HG03432 (cell line): ENCODE data around the gene SOX21.
A peak's percentile ranks its signal among the peaks of the same experiment; 100 is the strongest.
"Not testable (repeated sequence)": the region's sequence is repeated elsewhere in the genome, so short reads cannot be mapped to it uniquely, and the experiment has no call there.

ENCODE experiments used
- ATAC-seq: cut with Tn5 transposase; IDR thresholded peaks from one replicate; pipeline ENCODE4 v1.9.1; 2021; ENCODE audit warnings: mild to moderate bottlenecking, moderate library complexity; ENCODE audit not compliant: unreplicated experiment

Gene SOX21

DNA sequence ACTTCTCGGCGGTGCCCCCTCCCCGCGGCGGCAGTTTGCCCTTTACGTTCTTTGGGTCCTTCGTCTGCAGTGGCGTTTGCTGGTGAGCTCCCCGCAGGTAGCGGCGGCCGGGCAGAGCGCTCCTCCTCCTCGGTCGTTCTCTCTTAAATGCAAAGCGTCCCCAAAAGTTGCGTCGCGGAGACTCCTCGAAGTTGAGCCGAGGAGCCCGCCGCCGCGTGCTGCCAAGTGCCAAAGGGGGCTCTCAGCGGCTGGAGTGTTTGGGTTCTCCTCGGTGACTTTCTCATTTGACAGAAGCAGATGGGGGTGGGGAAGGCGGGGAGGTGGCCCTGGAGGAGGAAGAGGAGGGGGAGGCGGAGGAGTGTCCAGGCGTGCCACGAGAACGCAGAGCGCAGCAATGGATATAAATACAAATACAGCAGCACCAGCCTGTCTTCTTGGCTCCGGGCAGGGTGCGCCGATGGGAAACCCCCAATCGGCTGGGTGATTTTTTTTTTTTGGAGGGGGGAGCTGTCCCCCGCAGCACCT, at the start of gene SOX21:
Gene SOX21, minus strand, starts transcription at position 259 of the 525 bp plus-strand sequence. CDS start 496 bp downstream, outside the sequence.
- ATAC-seq, result no peak

DNA sequence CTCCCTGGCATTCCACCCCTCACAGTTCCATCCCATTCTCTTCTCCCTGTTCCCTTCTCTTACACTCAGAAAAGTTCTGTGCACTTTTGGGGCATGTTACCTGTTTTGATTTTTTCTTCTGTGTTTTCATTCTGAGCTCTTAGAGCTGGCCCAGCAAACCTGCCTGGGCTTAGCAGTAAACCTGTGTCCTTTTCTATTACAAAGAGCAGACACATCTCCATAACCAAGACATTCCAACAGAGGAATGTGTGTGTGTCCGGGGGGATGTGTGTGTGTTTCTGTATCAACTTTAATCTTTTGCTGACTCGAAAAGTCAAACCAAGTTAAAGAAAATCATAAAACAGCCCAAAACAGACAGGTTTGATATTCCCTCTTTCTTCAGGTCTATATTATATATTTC, 49.1 kb upstream of the SOX21 start:
- ATAC-seq, result no peak

- no peak for ATAC-seq
These were observed 46.9 kb upstream of the SOX21 start for GRCh38 chr13:94759120-94759728.

DNA sequence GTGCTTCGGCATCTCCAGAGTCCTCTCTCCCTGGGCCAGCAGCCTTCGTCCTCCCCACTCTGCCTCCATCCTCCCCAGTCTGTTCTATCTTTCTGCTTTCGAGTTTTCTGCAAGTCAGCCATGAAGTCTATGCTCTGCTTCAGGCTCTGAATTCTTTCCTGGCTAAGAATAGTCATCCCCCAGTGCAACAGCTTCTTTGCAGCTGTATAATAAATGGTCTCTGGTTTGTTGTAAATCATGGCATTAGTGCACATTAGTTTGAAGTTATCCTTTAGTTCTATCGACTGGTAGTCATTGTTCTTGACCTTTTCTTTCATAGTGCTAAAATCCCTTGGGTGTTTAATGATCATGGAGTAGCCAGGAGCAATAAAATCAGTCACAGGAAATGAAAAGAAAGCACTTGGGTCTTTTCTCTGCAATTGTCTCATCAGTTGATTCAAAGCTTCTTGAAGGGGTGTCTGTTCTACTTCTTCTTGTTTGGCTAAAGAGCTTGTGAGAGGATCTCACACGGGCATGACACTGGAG, 46.2 kb upstream of the SOX21 start:
- no peak for ATAC-seq

GRCh38 chr13:94753327-94753726, 41.0 kb upstream of the SOX21 start:
- ATAC-seq, result no peak

GRCh38 chr13:94749162-94749561, 36.8 kb upstream of the SOX21 start:
- no peak for ATAC-seq

DNA sequence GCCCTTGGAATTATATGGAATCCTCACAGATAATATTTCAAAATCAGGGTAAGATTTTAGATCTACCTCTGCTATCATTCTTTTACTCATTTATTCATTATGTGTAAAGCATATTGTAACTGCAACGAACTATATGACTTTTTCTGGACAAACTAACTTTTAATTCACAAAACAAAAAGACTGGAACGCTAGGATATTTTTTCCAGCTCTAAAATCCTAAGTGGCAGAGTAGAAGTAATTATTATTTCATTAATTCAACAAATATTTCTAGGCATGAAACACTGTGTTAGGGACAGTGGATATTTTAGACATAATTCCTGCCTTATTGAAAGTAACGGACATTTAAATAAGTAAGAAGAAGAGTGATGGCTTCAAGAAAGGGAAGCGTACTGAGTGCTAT, 26.9 kb upstream of the SOX21 start:
- no peak for ATAC-seq

DNA sequence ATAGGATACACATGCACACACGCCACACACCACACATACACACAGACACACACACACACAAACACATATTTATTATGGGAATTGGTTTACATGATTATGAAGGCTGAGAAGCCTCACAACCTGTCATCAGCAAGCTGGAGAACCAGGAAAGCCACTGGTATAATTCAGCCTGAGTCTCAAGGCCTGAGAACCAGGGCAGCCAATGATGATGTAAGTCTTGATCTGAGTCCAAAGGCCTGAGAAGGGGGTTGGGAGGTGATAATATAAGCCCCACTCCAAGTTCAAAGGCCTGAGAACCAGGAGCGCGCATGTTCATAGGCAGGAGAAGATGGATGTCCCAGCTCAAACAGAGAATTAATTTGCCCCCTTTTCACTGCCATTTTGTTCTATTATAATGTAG, 18.7 kb upstream of the SOX21 start:
- no peak for ATAC-seq

DNA sequence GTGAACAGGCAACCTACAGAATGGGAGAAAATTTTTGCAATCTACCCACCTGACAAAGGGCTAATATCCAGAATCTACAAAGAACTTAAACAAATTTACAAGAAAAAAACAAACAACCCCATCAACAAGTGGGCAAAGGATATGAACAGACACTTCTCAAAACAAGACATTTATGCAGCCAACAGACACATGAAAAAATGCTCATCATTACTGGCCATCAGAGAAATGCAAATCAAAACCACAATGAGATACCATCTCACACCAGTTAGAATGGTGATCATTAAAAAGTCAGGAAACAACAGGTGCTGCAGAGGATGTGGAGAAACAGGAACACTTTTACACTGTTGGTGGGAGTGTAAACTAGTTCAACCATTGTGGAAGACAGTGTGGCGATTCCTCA, 17.6 kb upstream of the SOX21 start:
- not testable (repeated sequence) for ATAC-seq

- ATAC-seq, result no peak
These were observed 14.1 kb upstream of the SOX21 start for GRCh38 chr13:94726425-94726824.

- no peak for ATAC-seq
These were observed 10.4 kb upstream of the SOX21 start for GRCh38 chr13:94722609-94723345.

- not testable (repeated sequence) for ATAC-seq
These were observed 6.4 kb upstream of the SOX21 start for GRCh38 chr13:94718697-94719096.

- no peak for ATAC-seq
These were observed 5.6 kb upstream of the SOX21 start for GRCh38 chr13:94717916-94718315.

DNA sequence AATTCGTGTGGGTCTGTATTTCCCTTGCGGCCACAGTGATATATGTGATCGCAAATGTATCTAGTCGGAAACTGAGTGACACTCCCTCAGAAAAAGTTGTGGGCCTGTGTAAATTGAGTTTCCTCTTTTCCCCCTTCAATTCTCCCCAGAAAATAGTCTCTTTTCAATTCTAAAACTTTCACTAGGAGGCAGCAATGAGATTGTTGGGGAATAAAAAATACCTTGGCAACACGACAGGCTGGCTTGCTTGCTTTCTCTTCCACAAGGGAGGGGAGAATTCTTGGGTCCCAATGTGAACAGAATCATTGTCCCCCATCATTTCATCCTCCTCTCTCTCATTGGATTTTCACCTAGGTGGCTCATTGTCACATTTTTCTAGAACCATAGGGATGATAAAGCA, 3.7 kb upstream of the SOX21 start:
- no peak for ATAC-seq

GRCh38 chr13:94713561-94714182, 1.3 kb upstream of the SOX21 start:
- no peak for ATAC-seq

GRCh38 chr13:94712812-94713560, 641 bp upstream of the SOX21 start:
- no peak for ATAC-seq

GRCh38 chr13:94711561-94712286, 621 bp downstream of the SOX21 start:
- peak; percentile 34 for ATAC-seq

GRCh38 chr13:94710881-94711560, 1.3 kb downstream of the SOX21 start:
- peak; percentile 73 for ATAC-seq

DNA sequence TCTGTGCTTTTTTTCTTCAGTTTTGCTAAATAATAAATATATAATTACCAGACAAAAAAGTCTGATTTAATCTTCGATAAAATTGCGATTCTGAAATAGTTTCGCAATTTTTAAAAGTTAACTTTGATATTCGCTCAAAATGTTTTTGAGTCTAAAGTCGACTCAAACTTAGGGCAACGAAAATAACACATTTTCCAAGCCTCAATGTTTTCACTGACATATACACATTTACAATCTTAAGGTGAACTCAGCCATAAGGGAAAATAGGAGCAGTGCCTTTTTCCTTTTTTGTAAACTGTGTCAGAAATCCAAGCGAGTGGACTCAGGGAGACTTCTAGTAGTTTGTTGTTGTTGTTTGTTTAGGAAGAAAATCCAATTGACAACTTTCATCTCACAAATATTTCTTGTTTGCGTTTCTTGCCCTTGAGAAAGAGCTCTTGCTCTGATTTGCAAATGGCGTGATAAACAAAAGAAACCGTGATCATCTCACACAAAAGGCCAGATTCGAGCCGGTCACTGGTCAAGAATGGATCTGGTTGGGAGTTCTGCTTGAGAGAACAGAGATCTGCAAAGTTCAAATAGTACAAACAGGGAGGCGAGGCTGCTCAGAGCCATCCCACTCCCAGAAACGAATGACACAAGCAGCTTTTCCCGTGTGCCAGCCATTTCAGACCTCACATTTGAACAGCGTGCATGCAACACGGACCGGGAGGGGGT, 2.1 kb downstream of the SOX21 start:
- ATAC-seq, result no peak
